Keratinocyte (primary cell): ENCODE results near the gene CACNB2. TPM values are rescaled to one million over a fixed set of nuclear protein-coding genes. Genes with fewer than 3 reads are reported as not detected.

Experiments
- DNase-seq: peaks from one replicate; pipeline ENCODE4 v3.0.0-alpha.2; 2011; ENCODE audit warnings: low read depth, missing footprints, low spot score
- FAIRE-seq: peaks from 2 replicates; lab custom pipeline; 2011; peaks lifted over from hg19 to GRCh38; lab: Jason Lieb, UNC
- H2AFZ ChIP-seq: 2 replicates; pipeline ENCODE4 v1.6.0; 2012; ENCODE audit warnings: low read length, control low read depth, inconsistent platforms; ENCODE audit not compliant: control insufficient read depth
- H3K27ac ChIP-seq: 2 replicates; pipeline ENCODE4 v1.5.1; 2011; ENCODE audit warnings: low read length; ENCODE audit not compliant: control insufficient read depth, insufficient read depth
- H3K27me3 ChIP-seq: 3 replicates; pipeline ENCODE4 v1.6.0; 2011; ENCODE audit warnings: low read length; ENCODE audit not compliant: control insufficient read depth, insufficient read depth; ENCODE audit errors: extremely low read depth
- H3K36me3 ChIP-seq, 2 experiments: 2 replicates in 1 of 2; 3 replicates in 1 of 2; pipeline ENCODE4 v1.5.1; 2011; ENCODE audit warnings: low read length in 2 of 2, mild to moderate bottlenecking in 1 of 2; ENCODE audit not compliant: control insufficient read depth in 2 of 2, insufficient read depth in 2 of 2; ENCODE audit errors: extremely low read depth in 1 of 2
- H3K4me1 ChIP-seq: 3 replicates; pipeline ENCODE4 v1.5.1; 2011; ENCODE audit warnings: low read length; ENCODE audit not compliant: control insufficient read depth, insufficient read depth; ENCODE audit errors: extremely low read depth
- H3K4me2 ChIP-seq: 3 replicates; pipeline ENCODE4 v1.6.0; 2011; ENCODE audit warnings: low read depth, low read length; ENCODE audit not compliant: control insufficient read depth, insufficient read depth; ENCODE audit errors: extremely low read depth
- H3K4me3 ChIP-seq, 3 experiments: fragments of 200-600 bp in 1 of 3; sonication (generic) in 1 of 3; 2 replicates in 2 of 3; 3 replicates in 1 of 3; pipeline ENCODE4 v1.5.1; 2011 to 2016; ENCODE audit warnings: low read length in 3 of 3, mild to moderate bottlenecking in 3 of 3, control low read depth in 2 of 3, inconsistent platforms in 1 of 3, low read depth in 1 of 3, mixed read lengths in 1 of 3, mixed run types in 1 of 3, moderate library complexity in 1 of 3; ENCODE audit not compliant: control insufficient read depth in 2 of 3, insufficient read depth in 2 of 3; ENCODE audit errors: extremely low read depth in 1 of 3
- H3K79me2 ChIP-seq: 2 replicates; pipeline ENCODE4 v1.6.0; 2012; ENCODE audit warnings: low read length; ENCODE audit not compliant: control insufficient read depth, insufficient read depth
- H3K9ac ChIP-seq: 3 replicates; pipeline ENCODE4 v1.6.0; 2011; ENCODE audit warnings: low read length; ENCODE audit not compliant: control insufficient read depth, insufficient read depth; ENCODE audit errors: extremely low read depth
- H3K9me1 ChIP-seq: 3 replicates; pipeline ENCODE4 v1.6.0; 2011; ENCODE audit warnings: low read length; ENCODE audit not compliant: control insufficient read depth, insufficient read depth; ENCODE audit errors: extremely low read depth
- H3K9me3 ChIP-seq: 2 replicates; pipeline ENCODE4 v1.5.1; 2012; ENCODE audit warnings: low read depth, low read length; ENCODE audit not compliant: control insufficient read depth
- H4K20me1 ChIP-seq: 3 replicates; pipeline ENCODE4 v1.6.0; 2011; ENCODE audit warnings: low read length; ENCODE audit not compliant: control insufficient read depth, insufficient read depth; ENCODE audit errors: extremely low read depth
- CTCF ChIP-seq, 3 experiments: IDR thresholded peaks in 1 of 3; conservative IDR thresholded peaks in 1 of 3; optimal IDR thresholded peaks in 1 of 3; 2 replicates in 2 of 3; 3 replicates in 1 of 3; pipeline versions ENCODE3 to v1.5.1; 2011; ENCODE audit warnings: low read length in 3 of 3, mild to moderate bottlenecking in 3 of 3, moderate library complexity in 2 of 3, control low read depth in 1 of 3, inconsistent platforms in 1 of 3; ENCODE audit not compliant: insufficient read depth in 2 of 3; ENCODE audit errors: extremely low read depth in 1 of 3
- EZH2 ChIP-seq: IDR thresholded peaks from one replicate; pipeline ENCODE4 v1.6.1; 2012; ENCODE audit warnings: inconsistent platforms, mild to moderate bottlenecking, low read length, moderate library complexity
- dilution Hi-C: fragments of 300-500 bp; cut with MboI; formaldehyde crosslinking; loops from one replicate; pipeline ENCODE4 v1.7.0; 2020; ENCODE audit warnings: low sequenced_read_pairs; ENCODE audit not compliant: extremely low pct_ligation_motif_present
- polyA plus RNA-seq, 5 experiments: library from polyadenylated mRNA; depleted of rRNA in 3 of 5; stranded (reverse) in 3 of 5; stranded (forward) in 1 of 5; unstranded in 1 of 5; fragments of >200 nt; gene quantifications; 1 replicate in 1 of 5; 2 replicates in 3 of 5; 3 replicates in 1 of 5; pipeline versions ENCODE4 v1.2.1 to v1.2.3, GENCODE V29; 2011 to 2012; ENCODE audit warnings: missing spikeins in 2 of 5, low read depth in 1 of 5, low replicate concordance in 1 of 5

Gene CACNB2
- polyA plus RNA-seq, 1 donor (not counting 4 experiments of a cell fraction or from before 2014, with no cell fraction given): 0.03 TPM

GRCh38 chr10:18359812-18360211 lies 219.6 kb downstream of the CACNB2 start:
- Histone ChIP-seq H3K27me3 (no peaks in the 10 kb centered on the region), H4K20me1 (no peaks in the 10 kb centered on the region), H3K9me3 (no peaks in the 10 kb centered on the region), H3K79me2 (no peaks in the 10 kb centered on the region), H3K9me1 (no peaks in the 10 kb centered on the region), H3K4me2 (no peak overlapping the region), H3K4me3 (no peak overlapping the region), H3K4me1 (no peaks in the 10 kb centered on the region), H3K27ac (no peak overlapping the region), H2AFZ (no peak overlapping the region), H3K9ac (no peak overlapping the region), H3K36me3 (no peaks in the 10 kb centered on the region)
- FAIRE-seq (no peak), DNase-seq (no peak)
- TF ChIP-seq EZH2 (no peak), CTCF (optimal IDR thresholded peaks at IDR 0.05 in 1 of 3, IDR thresholded peaks at IDR 0.05 in 1 of 3, conservative IDR thresholded peaks at IDR 0.05 in 1 of 3; ENCODE audit: extremely low read depth in 1 of 3, insufficient read depth in 2 of 3, low read length in 3 of 3) (no peak)
- dilution Hi-C loops: no loop called here

GRCh38 chr10:18362892-18363291 lies 222.7 kb downstream of the CACNB2 start:
- no peaks in the 10 kb centered on the region for H3K9me3 ChIP-seq
- dilution Hi-C loops: no loop called here
- no peak overlapping the region for H3K4me2 ChIP-seq
- H3K4me3 ChIP-seq: no peak overlapping the region
- H3K4me1 ChIP-seq: no peaks in the 10 kb centered on the region
- no peak for FAIRE-seq
- H3K36me3 ChIP-seq: no peaks in the 10 kb centered on the region
- no peak overlapping the region for H2AFZ ChIP-seq
- H3K9ac ChIP-seq: no peak overlapping the region
- H3K9me1 ChIP-seq: no peaks in the 10 kb centered on the region
- no peaks in the 10 kb centered on the region for H3K27me3 ChIP-seq
- H3K79me2 ChIP-seq: no peaks in the 10 kb centered on the region
- no peak for DNase-seq
- H4K20me1 ChIP-seq: no peaks in the 10 kb centered on the region
- no peak overlapping the region for H3K27ac ChIP-seq
- TF ChIP-seq EZH2 (no peak), CTCF (optimal IDR thresholded peaks at IDR 0.05 in 1 of 3, IDR thresholded peaks at IDR 0.05 in 1 of 3, conservative IDR thresholded peaks at IDR 0.05 in 1 of 3; ENCODE audit: extremely low read depth in 1 of 3, insufficient read depth in 2 of 3, low read length in 3 of 3) (no peak)
